ENCODE measurements around the gene CLEC4E. TPM values are rescaled to one million over a fixed set of nuclear protein-coding genes. Genes with fewer than 3 reads are reported as not detected.
"Not testable (repeated sequence)": the region's sequence is repeated elsewhere in the genome, so short reads cannot be mapped to it uniquely, and the experiment has no call there.

Gene CLEC4E, protein sequence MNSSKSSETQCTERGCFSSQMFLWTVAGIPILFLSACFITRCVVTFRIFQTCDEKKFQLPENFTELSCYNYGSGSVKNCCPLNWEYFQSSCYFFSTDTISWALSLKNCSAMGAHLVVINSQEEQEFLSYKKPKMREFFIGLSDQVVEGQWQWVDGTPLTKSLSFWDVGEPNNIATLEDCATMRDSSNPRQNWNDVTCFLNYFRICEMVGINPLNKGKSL
- total RNA-seq = not detected in 2 replicates

DNA sequence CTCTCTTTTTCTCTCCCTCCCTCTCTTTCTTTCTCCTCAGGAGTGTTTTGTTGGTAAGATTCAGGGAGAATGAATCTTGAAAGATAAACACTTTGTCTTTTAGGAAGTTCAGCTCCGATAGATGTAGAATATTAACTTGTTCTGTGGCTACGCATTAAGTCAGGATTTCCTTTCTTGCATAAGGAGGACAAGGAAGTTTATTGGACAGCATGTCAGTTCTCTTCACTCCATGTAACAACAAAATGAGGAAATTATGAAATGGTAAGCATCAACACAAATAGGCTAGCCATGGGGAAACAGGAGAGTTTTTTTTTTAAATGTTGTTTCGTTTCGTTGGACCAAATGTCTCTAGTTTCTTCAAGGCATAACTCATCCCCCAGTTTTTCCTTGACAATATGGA, at the start of gene CLEC4E:
Gene CLEC4E (minus strand): TSS at position 75 of the 400 bp plus-strand sequence. CDS start 108 bp downstream, outside the sequence.
- intact Hi-C loops (cut with micrococcal nuclease) = loop anchor here (10.0 kb wide), 1 partner anchor 144 kb away; no protein-coding TSS in a partner anchor

DNA sequence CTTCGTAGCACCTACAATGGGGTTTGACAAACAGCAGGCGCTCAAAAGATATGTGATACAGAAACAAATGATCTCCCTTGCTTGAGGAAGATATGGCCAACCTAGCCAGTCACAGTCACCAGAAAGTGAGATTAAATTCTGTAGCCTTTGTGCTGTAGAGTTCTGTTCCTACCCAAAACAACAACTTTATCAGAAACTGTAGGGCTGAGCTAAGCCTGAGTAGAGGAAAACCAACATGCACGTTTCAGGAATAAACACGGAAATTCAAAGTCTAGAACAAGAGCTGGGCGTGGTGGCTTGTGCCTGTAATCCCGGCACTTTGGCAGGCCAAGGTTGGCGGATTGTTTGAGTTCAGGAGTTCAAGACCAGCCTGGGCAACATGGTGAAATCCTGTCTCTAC, 49.0 kb upstream of the CLEC4E start:
- intact Hi-C loops (cut with micrococcal nuclease) = no loop called here

DNA sequence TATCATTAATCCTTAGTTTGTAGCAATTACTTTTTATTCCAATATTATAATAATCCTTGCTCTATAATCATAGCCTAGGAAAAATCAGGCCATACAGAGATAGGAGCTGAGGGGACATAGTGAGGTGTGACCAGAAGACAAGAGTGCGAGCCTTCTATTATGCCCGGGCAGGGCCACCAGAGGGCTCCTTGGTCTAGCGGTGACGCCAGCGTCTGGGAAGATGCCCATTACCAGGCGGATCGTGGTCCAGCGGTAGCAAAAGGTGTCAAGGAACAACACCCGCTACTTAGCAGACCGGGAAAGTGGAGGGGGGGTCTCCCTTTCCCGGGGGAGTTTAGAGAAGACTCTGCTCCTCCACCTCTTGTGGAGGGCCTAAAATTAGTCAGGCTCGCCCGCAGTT, 43.8 kb upstream of the CLEC4E start:
- intact Hi-C loops (cut with micrococcal nuclease) = not testable (repeated sequence)

DNA sequence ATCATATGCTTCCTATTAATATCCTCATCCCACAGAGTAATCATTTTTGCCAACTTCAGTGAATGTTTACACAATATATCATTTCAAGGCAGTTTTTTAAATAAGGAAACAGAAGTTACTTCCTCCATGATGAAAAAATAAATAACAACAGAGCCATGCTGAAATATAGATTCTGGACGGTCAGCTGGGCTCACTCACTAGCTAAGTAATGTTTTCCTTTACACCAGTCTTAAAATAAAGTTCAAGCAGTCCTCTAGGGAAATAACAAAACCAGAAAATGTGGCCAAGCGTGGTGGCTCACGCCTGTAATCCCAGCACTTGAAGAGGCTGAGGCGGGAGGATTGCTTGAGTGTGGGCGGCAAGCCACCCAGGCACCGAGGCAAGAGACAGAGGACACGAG, 43.3 kb upstream of the CLEC4E start:
- intact Hi-C loops (cut with micrococcal nuclease) = no loop called here

DNA sequence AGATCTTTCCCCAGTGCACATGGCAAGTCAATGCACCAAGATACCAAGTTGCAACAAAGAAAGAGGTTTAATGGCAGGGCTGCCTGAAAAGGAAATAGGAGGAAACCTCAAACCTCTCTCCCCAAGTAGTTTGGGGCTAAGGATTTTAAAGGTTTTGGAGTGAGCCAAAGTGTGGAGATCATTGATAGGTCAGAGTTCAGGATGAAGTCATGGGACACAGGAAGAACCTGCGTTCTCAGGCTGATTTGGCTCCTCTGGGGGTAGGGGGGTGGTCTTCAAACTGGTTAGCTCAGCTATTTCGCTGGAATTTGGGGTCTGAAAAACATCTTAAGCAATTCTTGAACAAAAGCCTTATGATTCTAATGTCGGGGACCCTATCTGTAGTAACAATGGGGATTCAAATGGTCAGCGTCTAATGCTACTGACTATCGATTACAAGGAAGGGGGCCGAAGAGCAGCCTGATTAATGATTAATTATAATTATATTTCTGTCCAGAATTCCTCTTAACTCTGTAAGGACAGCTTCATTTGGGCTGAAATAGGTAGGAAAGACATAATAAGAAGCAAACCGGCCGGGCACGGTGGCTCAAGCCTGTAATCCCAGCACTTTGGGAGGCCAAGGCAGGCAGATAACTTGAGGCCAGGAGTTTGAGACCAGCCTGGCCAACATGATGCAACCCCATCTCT, 40.5 kb upstream of the CLEC4E start:
- intact Hi-C loops (cut with micrococcal nuclease) = no loop called here

DNA sequence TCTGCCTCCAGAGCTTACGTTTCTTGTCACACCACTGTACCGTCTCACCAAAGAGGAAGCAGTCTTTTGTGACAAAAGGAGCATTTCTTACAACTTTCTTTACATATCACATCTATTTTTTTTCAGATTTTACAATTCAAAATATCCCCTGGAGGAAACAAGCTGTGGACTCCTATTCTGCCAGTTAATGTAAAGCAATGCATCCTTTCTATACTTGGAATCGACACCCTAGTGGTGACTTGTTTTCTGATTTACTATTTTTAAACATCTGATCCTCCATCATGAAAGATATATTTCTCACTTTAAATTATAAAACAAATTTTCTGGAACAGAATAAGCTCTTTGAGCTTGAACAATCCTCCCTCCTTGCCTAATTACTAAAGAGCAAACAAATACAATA, 37.2 kb upstream of the CLEC4E start:
- intact Hi-C loops (cut with micrococcal nuclease) = no loop called here

DNA sequence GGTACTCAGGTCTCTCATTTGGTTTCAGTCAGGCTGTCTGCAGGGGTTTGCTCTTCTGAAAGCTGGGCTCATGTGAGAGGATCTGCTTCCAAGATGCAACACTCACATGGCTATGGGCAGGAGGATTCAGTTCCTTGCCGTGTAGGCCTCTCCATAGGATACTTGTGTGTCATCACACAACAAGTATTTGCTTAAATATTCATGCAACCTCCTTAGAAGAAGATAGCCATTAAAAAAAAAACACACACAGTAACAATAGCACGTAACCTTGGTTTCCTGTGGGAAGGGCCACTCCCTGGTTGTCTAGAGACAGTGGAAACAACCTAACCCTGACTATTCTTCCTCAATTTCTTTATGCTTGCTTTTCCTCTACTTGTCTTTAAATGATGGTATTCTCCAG, 31.8 kb upstream of the CLEC4E start:
- intact Hi-C loops (cut with micrococcal nuclease) = no loop called here

DNA sequence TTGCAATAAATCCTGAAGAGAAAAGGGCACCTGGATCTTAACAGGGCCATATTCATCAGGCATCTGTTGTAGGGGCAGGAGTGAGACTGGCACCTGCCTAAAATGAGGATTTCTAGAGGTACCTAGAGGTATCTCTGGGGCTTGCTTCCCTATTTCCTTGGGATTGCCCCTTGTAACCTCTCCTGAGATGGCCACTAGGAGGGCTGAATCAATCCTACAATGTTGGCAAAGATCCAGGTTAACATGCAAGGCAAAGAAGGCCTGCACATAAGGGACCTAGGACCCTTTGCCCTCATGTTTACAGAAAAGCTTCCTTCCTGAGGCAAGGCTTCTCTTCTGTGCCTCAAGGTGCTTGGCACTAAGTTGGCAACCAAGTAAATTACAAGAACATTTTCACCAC, 25.8 kb upstream of the CLEC4E start:
- intact Hi-C loops (cut with micrococcal nuclease) = no loop called here

DNA sequence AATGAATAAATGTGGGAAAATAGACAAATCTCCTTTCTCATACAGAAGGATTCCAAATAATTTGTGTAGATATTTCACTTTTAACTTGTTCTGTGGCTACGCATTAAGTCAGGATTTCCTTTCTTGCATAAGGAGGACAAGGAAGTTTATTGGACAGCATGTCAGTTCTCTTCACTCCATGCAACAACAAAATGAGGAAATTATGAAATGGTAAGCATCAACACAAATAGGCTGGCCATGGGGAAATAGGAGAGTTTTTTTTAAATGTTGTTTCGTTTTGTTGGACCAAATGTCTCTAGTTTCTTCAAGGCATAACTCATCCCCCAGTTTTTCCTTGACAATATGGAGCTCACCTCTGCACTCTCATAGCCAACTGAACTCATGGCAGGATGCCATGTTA, 25.3 kb upstream of the CLEC4E start:
- intact Hi-C loops (cut with micrococcal nuclease) = not testable (repeated sequence)

DNA sequence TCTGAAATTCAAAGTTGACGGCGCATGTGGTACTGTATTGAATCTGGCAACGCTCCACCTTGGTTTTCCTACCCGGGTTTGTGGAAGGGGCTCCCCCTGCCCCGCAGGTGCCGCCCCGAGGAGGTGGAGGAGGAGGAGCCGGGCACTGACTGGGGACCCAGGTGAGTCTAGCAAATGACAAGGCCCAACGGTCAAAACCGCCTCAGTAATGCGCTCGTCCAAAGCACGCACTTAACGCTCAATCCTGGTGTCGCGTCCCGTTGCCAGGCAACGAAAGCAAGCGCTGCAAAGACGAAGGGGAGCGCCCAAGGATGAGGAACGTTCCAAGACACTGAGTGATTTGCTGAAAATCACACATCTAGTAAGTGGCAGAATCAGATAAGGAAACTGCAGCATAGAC, 24.0 kb upstream of the CLEC4E start:
- intact Hi-C loops (cut with micrococcal nuclease) = no loop called here

DNA sequence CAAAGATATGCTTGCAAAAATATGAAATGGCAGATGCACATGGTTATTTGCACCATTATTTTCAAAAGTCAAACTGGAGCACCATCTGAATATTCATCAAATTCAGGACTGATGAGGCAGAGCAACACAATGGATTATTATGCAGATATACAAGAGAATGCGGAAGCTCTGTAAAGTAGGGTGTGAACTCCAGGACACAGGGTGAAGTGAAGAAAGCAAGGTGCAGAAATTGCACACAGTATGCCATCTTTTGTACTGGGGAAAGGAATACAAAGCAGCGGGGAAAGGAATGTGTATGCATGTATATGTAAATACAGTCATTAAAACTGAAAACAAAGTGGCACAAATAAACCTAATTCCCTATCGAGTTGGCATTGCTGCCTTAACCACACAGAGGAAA, 22.7 kb upstream of the CLEC4E start:
- intact Hi-C loops (cut with micrococcal nuclease) = no loop called here

DNA sequence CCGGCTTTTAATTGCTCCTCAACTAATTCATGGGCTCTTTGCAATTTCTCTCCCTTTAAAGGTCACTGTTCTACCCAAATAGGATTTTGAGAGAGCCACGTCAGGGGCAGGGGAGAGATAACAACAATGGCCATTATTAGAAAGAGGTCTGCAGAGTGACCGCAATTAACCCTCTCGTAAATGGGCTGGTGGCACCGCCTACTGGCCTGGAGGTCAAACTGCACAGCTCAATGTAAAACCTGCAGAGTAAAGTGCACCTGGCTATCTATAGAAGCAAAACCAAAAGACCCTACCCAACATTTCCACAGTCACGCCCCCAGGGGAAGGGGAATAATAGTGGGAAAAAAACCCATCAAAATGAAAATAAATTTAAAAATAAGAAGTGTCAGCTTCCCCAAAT, 21.6 kb upstream of the CLEC4E start:
- intact Hi-C loops (cut with micrococcal nuclease) = no loop called here

DNA sequence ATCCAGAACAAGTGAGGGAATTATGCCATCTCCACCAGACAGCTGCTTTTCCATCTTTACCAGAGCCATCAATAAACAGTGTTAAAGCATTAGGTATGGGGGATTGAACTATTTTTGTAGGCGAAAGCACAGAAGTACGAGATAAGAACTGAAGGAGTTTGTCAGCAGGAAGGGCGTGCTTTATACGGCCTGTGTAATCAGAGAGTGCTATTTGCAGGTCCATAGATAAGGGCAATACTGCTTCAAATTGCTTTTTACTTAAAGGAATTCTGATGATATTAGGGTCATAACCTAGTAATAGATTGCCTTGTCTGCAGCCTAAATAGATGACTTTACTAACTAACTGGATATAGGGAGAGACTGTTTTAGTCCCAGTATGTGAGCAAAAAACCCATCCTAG, 20.3 kb upstream of the CLEC4E start:
- intact Hi-C loops (cut with micrococcal nuclease) = no loop called here

DNA sequence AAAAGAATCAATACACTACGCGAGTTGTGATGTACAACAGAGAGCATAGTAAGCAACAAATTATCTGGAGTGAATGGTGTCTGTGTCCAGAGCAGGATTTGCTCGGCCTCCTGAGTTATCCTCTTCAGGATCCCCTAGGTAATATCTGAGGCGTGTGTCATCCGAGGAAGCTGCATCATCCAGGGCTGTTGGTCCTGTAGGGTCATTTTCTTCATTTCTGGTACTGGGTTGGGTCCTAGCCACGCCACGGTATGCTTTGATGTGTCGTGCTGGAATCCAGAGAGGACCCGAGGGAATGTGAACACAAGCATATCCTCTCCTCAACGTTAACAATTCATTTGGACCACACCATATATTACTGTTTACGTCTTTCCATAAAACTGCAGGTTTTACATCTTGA, 19.0 kb upstream of the CLEC4E start:
- intact Hi-C loops (cut with micrococcal nuclease) = no loop called here

DNA sequence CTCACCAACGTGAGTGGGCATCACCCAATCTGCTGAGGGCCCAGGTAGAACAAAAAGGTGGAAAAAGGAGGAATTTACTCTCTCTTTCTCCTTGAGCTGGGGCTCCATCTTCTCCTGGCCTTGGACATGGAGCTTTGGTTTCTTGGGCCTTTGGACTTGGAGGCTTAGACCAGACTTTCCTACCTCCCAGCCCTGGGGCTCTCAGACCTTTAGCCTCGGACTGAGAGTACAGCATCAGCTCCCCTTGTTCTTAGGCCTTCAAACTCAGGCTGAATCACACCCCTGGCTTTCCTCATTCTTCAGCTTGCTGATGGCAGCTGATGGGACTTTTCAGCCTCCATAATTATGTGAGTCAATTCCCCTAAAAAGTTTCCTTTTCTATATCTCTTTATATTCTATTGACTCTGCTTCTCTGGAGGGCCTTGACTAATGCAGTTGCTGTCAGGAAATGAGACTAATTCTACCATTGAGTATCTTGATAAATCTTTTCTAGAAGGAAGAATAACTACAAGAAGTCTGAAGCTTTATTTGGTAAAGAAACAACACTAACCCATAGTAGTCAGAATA, 15.9 kb upstream of the CLEC4E start:
- intact Hi-C loops (cut with micrococcal nuclease) = no loop called here

DNA sequence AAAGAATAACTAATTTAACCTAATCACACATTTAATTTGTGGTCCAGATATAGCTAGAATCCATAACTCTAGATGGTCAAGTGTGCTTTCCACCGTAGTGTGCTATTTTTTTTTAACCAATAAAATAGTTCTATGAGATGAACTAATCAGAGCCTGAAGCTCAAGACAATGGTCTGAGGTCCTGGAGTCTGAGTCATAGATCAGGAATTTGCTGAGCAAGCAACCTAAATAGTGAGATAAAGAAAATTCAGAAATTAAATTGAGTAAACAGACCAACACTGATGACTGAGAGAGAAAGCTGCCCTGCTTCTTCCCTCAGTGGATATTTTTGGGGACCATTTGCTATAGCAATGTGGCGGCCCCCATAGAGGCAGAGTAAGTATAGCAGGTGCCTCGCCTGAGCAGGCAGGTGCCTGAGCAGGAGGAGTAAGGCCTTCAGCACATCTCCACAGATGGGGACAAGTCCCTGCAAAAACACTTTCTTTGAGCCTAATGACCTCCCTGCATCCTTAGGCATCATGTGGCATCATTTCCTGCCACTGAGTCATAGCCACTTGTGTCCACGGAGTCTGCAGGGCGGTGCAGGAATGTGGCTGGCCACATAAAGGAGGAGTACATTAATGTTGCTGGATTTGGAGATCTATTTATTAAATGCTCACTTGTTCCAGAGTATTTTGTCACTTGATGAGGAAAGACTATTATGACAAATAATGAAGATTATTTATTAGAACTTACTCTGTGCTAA, 13.9 kb upstream of the CLEC4E start:
- intact Hi-C loops (cut with micrococcal nuclease) = no loop called here

DNA sequence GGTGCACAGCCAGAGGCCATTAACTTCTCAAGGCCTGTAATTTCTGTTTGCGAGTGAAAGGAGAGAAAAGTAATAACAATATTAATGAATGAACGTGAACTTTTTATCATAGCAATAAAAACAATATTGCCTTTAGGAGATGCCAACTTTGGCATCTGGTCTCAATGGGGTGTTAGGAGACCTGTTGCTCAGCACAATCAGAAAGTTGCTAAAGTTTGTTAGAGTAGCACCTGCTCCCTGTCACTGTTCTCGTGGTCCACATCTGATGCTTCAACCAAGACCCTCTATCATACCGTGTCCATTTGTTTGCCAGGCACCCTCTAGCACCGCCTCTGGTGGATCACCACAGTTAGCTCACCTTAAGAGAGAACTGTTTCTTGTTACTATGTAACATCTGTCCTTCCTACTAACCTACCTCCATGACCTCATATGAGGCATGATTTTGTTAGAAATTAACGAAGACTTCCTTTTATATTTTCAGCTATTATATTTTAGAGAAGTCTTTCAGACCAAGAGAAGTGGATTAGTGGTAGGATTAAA, 12.5 kb upstream of the CLEC4E start:
- intact Hi-C loops (cut with micrococcal nuclease) = no loop called here

DNA sequence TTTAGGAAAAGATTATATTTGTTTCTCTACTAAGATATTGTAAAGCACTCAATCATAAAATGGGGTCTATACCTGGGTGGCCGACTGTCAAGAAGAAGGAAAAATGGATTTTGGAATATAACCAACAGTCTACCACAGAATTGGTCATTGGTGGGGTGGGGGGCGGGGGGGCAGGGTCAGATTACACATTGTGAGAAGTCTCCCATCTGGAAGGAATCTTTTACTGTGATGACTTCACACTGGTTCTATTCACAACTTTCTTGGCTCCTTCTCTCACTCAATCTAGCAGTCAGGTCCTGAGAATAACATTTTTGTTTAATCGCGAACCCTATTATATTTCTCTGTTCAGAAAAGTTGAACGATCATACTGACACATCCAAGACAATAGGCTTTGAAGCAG, 8.7 kb upstream of the CLEC4E start:
- intact Hi-C loops (cut with micrococcal nuclease) = loop anchor here (10.0 kb wide), 1 partner anchor 135 kb away; no protein-coding TSS in a partner anchor

DNA sequence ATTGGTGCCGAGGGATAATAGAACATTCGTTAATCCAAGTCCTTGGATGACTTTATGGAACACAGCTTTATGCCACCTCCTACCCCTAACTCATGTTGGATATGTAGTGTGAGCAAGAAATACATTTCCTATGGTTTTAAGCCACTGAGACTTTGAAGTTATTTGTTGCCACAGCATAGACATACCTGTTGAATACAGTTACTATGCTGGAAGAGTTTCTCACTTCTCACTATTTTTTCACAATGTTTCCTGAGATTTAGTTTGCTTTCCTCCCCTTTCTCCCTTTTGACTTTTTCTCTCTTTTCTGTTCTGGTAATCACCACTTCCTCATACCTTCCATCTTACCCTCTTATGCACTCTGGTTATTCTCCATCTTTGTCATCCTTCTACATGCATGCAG, 7.5 kb upstream of the CLEC4E start:
- intact Hi-C loops (cut with micrococcal nuclease) = loop anchor here (10.0 kb wide), 1 partner anchor 137 kb away; no protein-coding TSS in a partner anchor

DNA sequence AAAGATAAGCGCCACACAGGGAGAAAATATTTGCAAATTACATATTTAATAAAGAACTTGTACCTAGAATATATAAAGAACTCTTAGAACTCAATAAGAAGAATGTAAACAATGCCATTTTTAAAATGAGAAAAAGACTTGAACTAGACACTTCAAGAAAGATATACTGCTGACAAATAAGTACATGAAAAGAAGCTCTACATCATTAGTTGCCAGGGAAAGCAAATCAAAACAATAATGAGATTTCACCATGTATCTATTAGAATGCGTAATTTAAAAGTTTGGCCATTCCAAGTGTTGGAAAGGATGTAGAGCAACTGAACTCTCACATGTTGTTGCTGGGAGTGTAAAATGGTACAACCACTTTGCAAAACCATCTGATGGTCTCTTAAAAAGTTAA, 6.9 kb upstream of the CLEC4E start:
- intact Hi-C loops (cut with micrococcal nuclease) = loop anchor here (10.0 kb wide), 1 partner anchor 137 kb away; no protein-coding TSS in a partner anchor

DNA sequence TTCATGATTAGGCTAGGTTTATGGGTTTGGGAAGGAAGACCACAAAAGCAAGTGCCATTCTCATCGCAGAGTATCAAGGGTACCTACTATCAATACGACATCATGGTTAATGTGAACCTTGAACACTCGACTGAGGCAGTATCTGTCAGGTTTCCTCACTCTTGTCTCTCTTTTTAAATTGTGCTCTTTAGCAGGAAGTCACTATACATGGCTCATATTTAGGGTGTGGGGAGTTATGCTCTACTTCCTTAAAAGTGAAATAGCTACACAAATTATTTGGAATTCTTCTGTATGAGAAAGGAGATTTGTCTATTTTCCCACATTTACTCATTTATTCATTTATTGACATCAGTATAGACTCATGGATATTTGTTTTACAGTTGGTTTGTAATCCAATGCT, 5.9 kb upstream of the CLEC4E start:
- intact Hi-C loops (cut with micrococcal nuclease) = loop anchor here (10.0 kb wide), 1 partner anchor 138 kb away; no protein-coding TSS in a partner anchor

DNA sequence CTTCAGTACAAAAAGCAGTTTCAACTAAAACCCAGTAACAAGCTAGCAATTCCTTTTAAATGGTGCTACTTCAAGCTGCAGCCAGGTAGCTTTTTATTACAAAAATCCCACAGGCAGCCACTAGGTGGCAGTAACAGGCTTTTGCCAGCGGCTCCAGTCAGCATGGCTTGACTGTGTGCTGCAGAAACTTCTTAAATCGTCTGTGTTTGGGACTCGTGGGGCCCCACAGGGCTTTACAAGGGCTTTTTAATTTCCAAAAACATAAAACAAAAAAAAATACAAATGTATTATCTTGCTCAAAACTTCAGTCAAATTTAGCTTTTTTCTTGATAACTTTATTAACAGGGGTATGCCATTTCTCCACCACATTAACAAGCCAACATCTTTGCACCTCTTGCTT, 3.6 kb upstream of the CLEC4E start:
- intact Hi-C loops (cut with micrococcal nuclease) = loop anchor here (1.0 to 10.0 kb wide), 6 partner anchors 65 to 505 kb away; no protein-coding TSS in a partner anchor

Measured in T-helper 1 cell treated with Interleukin-12 subunit alpha and Interleukin-12 subunit beta and Interleukin-4 antibody, amounts not matched to agents 30 ng/mL and 1 ng/mL, for 36 hours (primary cell).